ENCODE results near the gene PLXNA2. TPM values are rescaled to one million over a fixed set of nuclear protein-coding genes. Genes with fewer than 3 reads are reported as not detected.

Gene PLXNA2
- polyA plus RNA-seq, 6 donors from 2014 or later = 0.35 to 1.6 (median 0.60) TPM; not detected in 1

DNA sequence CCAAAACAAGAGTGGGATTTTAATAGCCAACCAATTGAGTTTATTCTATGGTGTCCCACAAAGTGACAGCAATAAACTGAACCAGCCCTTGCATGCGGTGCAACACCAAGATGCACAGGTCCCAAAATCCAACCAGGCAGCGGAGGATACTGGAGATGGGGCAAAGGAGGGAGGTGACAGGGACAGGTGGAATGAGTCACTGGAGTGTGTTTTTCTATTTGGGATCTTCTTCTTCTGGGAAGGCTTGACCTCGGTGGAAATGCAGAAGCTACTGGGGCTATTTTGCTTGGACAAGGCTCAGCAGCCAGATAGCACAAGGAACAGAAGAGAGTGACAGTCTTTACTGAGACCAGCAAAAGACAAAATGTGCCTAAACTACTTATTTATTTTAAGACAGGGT, 97.5 kb downstream of the PLXNA2 start:
- H3K27ac Mint-ChIP-seq = no peak overlapping the region
- H3K36me3 Mint-ChIP-seq = no peaks in the 10 kb centered on the region
- no peaks in the 10 kb centered on the region for H3K4me1 Mint-ChIP-seq
- no peaks in the 10 kb centered on the region for H3K9me3 Mint-ChIP-seq
- H3K4me3 Mint-ChIP-seq = no peak overlapping the region
- ATAC-seq (ENCODE audit: low read depth in 2 of 2) (no peak), DNase-seq (no peak)
- no peaks in the 10 kb centered on the region for H3K27me3 Mint-ChIP-seq

DNA sequence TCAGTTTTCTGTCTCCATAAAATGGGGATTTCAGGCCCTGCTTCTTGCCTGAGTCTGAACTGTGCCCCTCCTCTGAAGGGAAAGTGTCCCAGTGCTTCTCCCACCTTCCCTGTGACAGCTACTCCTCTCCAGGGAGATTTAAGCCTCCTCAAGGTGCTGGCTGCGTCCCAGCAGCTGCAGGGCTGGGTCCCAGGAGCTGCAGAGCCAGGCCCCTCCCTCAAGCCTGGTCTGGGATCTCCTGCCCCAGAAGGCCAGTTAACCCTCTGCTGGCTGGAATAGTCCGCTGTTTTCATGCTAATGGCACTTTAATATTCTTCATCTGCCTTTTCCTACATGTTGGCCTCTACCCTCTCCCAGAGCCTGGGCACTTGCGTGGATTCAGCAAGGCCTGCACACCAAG, 99.0 kb downstream of the PLXNA2 start:
- H3K9me3 Mint-ChIP-seq = no peaks in the 10 kb centered on the region
- no peaks in the 10 kb centered on the region for H3K4me1 Mint-ChIP-seq
- no peaks in the 10 kb centered on the region for H3K27me3 Mint-ChIP-seq
- no peak overlapping the region for H3K27ac Mint-ChIP-seq
- H3K36me3 Mint-ChIP-seq = no peaks in the 10 kb centered on the region
- no peak for ATAC-seq (ENCODE audit: low read depth in 2 of 2)
- DNase-seq = no peak
- no peak overlapping the region for H3K4me3 Mint-ChIP-seq

- Mint-ChIP-seq H3K4me1 (no peaks in the 10 kb centered on the region), H3K4me3 (no peak overlapping the region), H3K36me3 (no peaks in the 10 kb centered on the region), H3K27ac (no peak overlapping the region), H3K27me3 (no peaks in the 10 kb centered on the region), H3K9me3 (no peaks in the 10 kb centered on the region)
- DNase-seq (no peak), ATAC-seq (ENCODE audit: low read depth in 2 of 2) (no peak)
Observed at GRCh38 chr1:208142590-208143382, 101.4 kb downstream of the PLXNA2 start.

DNA sequence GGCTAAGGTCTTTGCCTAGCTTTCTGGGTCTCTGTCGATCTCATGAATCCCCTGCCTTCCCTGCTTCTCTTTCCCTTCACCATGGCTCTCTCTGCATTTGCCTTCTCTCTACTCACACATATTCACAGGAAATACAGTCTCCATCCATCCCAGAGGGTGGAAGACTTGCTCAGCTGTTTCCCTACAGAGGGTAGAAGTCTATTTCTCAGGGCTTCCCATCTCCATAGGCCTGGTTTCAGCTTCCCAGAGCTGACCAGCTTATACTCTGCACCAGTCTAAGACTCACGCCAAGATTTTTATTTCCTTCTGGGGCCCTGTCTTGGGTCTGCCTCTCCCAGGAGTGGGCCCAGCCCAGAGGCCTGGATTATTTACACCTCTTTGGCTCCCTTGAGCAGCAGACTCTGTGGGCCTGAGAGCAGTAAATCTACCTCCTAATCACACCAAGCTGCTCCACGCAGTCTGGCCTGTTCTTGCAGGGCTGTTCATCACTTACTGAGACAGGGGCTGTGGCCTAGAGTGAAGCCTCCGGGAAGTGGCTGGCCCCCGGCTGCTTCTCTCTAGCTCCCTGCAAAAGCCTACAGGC, 102.5 kb downstream of the PLXNA2 start:
- no peaks in the 10 kb centered on the region for H3K27me3 Mint-ChIP-seq
- H3K36me3 Mint-ChIP-seq = no peaks in the 10 kb centered on the region
- DNase-seq (no peak), ATAC-seq (ENCODE audit: low read depth in 2 of 2) (no peak)
- peak overlapping the region in 2 of 6 donors; percentile 5 to 16 for H3K27ac Mint-ChIP-seq
- no peak overlapping the region for H3K4me3 Mint-ChIP-seq
- no peaks in the 10 kb centered on the region for H3K9me3 Mint-ChIP-seq
- H3K4me1 Mint-ChIP-seq = no peaks in the 10 kb centered on the region

DNA sequence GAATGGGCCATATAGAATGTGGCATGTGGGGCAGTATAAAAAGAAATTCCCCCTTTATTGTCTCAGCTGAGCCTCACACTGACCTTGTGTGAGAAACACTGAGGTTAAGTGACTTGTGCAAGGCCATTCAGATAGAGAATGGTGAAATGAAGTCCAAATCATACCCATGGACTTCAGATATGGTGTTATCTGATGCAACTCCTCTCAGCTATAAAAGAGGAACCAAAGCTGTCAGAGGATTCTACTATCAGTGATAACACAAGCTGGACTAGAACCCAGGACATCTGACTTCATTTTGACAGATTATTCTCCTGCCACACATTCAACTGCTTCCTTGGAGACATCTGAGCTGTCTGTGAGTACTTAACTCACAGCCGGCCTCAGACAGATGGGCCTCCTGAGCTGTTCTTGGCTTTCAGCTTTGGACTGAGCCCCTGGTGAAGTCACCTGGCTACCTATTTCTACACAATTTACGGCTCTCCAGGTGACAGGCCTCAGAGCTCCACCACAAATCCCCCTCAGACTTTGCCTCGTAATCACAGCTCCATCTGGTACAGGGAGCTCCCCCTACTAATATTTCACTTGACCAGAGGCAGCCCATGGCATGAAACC, 104.6 kb downstream of the PLXNA2 start:
- H3K27ac Mint-ChIP-seq = no peak overlapping the region
- no peak overlapping the region for H3K4me3 Mint-ChIP-seq
- DNase-seq (no peak), ATAC-seq (ENCODE audit: low read depth in 2 of 2) (no peak)
- H3K36me3 Mint-ChIP-seq = no peaks in the 10 kb centered on the region
- no peaks in the 10 kb centered on the region for H3K9me3 Mint-ChIP-seq
- no peaks in the 10 kb centered on the region for H3K27me3 Mint-ChIP-seq
- H3K4me1 Mint-ChIP-seq = no peaks in the 10 kb centered on the region

DNA sequence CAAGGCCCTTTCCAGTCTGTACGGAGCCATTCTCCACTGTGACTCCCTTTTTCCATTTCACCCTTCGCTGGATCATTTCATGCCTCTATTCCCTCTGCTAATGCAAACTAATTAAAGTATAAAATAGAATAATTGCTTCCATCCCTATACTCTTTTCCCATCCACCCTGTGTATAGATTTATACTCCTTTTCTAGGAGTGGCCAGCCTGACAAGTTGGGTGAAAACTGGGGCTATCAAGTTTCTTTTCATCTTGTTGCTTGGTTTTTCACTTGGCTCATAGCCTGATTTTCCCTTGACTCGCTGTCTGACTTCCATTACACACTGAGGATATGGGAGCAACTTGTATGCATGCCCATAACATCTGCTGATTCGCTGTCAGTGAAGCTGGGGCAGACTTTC, 107.0 kb downstream of the PLXNA2 start:
- Mint-ChIP-seq H3K9me3 (no peaks in the 10 kb centered on the region), H3K4me3 (no peak overlapping the region), H3K4me1 (peaks cover 0 to 3% (median 1%) of the 10 kb centered on the region in 3 donors), H3K27me3 (peaks cover 0 to 4% (median under 1%) of the 10 kb centered on the region in 3 donors), H3K27ac (no peak overlapping the region), H3K36me3 (no peaks in the 10 kb centered on the region)
- DNase-seq (no peak), ATAC-seq (ENCODE audit: low read depth in 2 of 2) (no peak)

GRCh38 chr1:208136459-208137182, 107.6 kb downstream of the PLXNA2 start:
- Mint-ChIP-seq H3K27me3 (peaks cover 4 to 10% (median 6%) of the 10 kb centered on the region in 3 donors), H3K4me1 (peaks cover 5 to 9% (median 7%) of the 10 kb centered on the region in 3 donors), H3K27ac (peak overlapping the region in 1 of 6 donors; percentile 68), H3K36me3 (no peaks in the 10 kb centered on the region), H3K9me3 (no peaks in the 10 kb centered on the region), H3K4me3 (no peak overlapping the region)
- ATAC-seq (ENCODE audit: low read depth in 2 of 2) (no peak), DNase-seq (no peak)

DNA sequence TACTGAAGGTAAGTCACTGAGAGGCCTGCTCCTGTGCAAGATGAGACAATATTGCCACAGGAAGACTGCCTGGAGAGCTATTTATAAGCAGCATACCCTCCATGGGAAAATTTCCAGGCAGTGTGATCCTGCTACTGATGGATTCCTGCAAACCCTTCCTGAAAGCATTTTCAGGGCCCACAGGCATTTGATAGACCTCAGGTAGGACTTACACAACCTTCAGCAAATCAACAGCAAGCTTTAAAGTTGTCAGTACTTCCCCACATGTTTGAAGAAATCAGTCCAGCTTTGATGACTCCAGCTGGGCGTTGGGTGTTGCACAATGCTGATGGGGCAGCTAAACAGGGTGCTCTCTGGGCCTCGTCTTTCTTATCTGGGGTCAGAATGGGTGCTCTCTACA, 108.8 kb downstream of the PLXNA2 start:
- Mint-ChIP-seq H3K27me3 (peaks cover 6 to 20% (median 18%) of the 10 kb centered on the region in 3 donors), H3K4me3 (no peak overlapping the region), H3K9me3 (no peaks in the 10 kb centered on the region), H3K36me3 (no peaks in the 10 kb centered on the region), H3K27ac (no peak overlapping the region), H3K4me1 (peaks cover 5 to 9% (median 8%) of the 10 kb centered on the region in 3 donors)
- ATAC-seq (ENCODE audit: low read depth in 2 of 2) (no peak), DNase-seq (no peak)

DNA sequence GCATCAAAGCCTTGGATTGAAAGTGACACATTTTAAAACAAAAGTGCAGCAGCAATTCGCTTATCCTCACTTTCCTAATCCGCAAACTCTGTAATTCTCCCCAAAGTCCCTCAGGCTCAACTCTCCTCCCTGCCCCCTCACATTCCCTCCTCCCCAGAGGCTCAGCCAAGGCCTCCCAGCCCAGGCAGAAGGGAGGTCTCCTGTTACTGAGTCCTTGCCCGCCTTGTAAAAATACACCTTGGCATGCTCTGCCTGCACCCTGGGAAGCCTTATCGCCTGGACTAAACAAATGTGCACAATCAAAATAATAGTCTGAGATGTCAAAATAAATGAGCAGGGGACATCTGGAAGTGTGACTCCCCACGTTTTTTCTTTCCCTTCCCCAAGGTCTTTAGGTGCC, 109.7 kb downstream of the PLXNA2 start:
- no peak for ATAC-seq (ENCODE audit: low read depth in 2 of 2)
- H3K27ac Mint-ChIP-seq = peak overlapping the region in 1 of 6 donors; percentile 24
- H3K4me1 Mint-ChIP-seq = peaks cover 5 to 9% (median 8%) of the 10 kb centered on the region in 3 donors
- H3K27me3 Mint-ChIP-seq = peaks cover 9 to 22% (median 22%) of the 10 kb centered on the region in 3 donors
- no peak overlapping the region for H3K4me3 Mint-ChIP-seq
- H3K9me3 Mint-ChIP-seq = no peaks in the 10 kb centered on the region
- DNase-seq = no peak
- no peaks in the 10 kb centered on the region for H3K36me3 Mint-ChIP-seq

- H3K27ac Mint-ChIP-seq = no peak overlapping the region
- no peak for ATAC-seq (ENCODE audit: low read depth in 2 of 2)
- H3K36me3 Mint-ChIP-seq = no peaks in the 10 kb centered on the region
- H3K4me3 Mint-ChIP-seq = no peak overlapping the region
- peaks cover 9 to 22% (median 22%) of the 10 kb centered on the region in 3 donors for H3K27me3 Mint-ChIP-seq
- peaks cover 5 to 9% (median 8%) of the 10 kb centered on the region in 3 donors for H3K4me1 Mint-ChIP-seq
- DNase-seq = no peak
- no peaks in the 10 kb centered on the region for H3K9me3 Mint-ChIP-seq
Observed at GRCh38 chr1:208133355-208133754, 110.8 kb downstream of the PLXNA2 start.

GRCh38 chr1:208132287-208132882, 111.8 kb downstream of the PLXNA2 start:
- no peaks in the 10 kb centered on the region for H3K36me3 Mint-ChIP-seq
- no peak overlapping the region for H3K27ac Mint-ChIP-seq
- no peak overlapping the region for H3K4me3 Mint-ChIP-seq
- DNase-seq (peak; percentile 23), ATAC-seq (ENCODE audit: low read depth in 2 of 2) (peak; percentile 52 to 65)
- no peaks in the 10 kb centered on the region for H3K9me3 Mint-ChIP-seq
- H3K4me1 Mint-ChIP-seq = peaks cover 5 to 9% (median 8%) of the 10 kb centered on the region in 3 donors
- peaks cover 9 to 22% (median 22%) of the 10 kb centered on the region in 3 donors for H3K27me3 Mint-ChIP-seq

GRCh38 chr1:208131621-208132286, 112.4 kb downstream of the PLXNA2 start:
- H3K4me1 Mint-ChIP-seq = peaks cover 5 to 9% (median 8%) of the 10 kb centered on the region in 3 donors
- no peak overlapping the region for H3K27ac Mint-ChIP-seq
- no peak overlapping the region for H3K4me3 Mint-ChIP-seq
- peak in 1 of 2 donors; percentile 14 for ATAC-seq (ENCODE audit: low read depth in 2 of 2)
- peaks cover 9 to 22% (median 22%) of the 10 kb centered on the region in 3 donors for H3K27me3 Mint-ChIP-seq
- DNase-seq = no peak
- no peaks in the 10 kb centered on the region for H3K9me3 Mint-ChIP-seq
- H3K36me3 Mint-ChIP-seq = no peaks in the 10 kb centered on the region
